DMS114 treated with DMSO at 0.1 percent for 48 hours (cell line): Measurements from ENCODE around the gene CD302.
"Not testable (repeated sequence)": the region's sequence is repeated elsewhere in the genome, so short reads cannot be mapped to it uniquely, and the experiment has no call there.

Experiments
- DNase-seq: peaks from one replicate; lab custom pipeline; 2025; ENCODE audit not compliant: unreplicated experiment; lab: John Stamatoyannopoulos, UW

CD302 gene

GRCh38 chr2:159755014-159755413 lies 43.0 kb downstream of the CD302 start:
- no peak for DNase-seq

DNA sequence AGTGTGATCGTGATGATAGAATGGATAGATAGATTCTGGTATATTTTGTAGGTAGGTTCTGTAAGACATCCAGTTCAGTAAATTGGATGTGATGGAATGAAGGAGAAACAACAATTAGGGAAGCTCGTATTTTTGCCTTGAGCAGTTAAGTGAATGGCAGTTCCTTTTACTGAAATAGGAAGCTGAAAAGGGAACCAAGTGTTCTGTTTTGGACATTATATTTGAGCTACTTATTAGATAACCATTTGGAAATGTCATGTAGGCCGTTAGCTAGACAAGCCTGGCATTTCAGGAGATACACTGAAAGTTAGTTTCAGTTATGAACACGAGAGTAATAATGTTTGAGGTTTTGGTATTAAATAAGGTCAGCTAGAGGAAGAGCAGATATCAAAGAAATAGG lies 44.2 kb downstream of the CD302 start:
- DNase-seq: no peak

DNA sequence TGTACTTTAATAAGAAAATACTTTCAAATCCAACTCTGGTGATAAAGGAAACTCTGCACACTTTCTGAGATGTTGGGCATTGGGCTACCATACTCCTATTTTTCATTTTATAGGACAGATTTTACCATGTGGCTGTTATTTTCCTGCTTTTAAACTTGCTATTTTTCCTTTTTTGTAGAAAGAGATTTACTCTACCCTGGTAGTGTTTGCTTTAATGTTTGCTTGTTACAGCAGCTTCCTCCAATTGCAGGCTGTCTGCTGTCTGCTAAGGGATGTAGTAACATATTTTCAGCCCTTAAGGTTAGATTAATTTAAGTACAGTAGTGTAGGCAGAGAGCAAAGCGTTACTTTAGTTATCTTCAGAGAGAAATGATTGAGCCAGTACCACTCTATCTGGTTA lies 47.1 kb downstream of the CD302 start:
- no peak for DNase-seq

GRCh38 chr2:159748089-159748488 lies 49.9 kb downstream of the CD302 start:
- no peak for DNase-seq

GRCh38 chr2:159745237-159745636 lies 52.8 kb downstream of the CD302 start:
- not testable (repeated sequence) for DNase-seq

DNA sequence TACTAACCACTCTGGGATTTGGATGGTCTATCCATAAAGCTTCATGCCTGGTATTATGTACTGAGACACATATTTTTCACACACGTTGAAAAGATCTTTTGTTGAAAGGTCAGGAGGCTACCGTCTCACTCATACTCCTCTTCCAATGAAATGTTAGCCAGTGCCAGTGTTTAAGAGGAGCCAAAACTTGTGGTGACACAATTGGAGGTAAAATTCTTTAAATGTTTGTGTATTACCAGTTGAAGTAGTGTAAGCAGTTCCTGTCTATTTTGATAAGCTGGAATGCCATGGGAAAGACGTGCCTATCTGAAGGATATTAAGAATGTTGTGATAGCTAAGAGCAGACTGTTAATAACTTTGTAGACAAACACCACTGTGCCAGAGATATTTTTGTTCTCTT lies 53.6 kb downstream of the CD302 start:
- DNase-seq: no peak

- DNase-seq: no peak
These were observed 55.2 kb downstream of the CD302 start for GRCh38 chr2:159742846-159743245.

DNA sequence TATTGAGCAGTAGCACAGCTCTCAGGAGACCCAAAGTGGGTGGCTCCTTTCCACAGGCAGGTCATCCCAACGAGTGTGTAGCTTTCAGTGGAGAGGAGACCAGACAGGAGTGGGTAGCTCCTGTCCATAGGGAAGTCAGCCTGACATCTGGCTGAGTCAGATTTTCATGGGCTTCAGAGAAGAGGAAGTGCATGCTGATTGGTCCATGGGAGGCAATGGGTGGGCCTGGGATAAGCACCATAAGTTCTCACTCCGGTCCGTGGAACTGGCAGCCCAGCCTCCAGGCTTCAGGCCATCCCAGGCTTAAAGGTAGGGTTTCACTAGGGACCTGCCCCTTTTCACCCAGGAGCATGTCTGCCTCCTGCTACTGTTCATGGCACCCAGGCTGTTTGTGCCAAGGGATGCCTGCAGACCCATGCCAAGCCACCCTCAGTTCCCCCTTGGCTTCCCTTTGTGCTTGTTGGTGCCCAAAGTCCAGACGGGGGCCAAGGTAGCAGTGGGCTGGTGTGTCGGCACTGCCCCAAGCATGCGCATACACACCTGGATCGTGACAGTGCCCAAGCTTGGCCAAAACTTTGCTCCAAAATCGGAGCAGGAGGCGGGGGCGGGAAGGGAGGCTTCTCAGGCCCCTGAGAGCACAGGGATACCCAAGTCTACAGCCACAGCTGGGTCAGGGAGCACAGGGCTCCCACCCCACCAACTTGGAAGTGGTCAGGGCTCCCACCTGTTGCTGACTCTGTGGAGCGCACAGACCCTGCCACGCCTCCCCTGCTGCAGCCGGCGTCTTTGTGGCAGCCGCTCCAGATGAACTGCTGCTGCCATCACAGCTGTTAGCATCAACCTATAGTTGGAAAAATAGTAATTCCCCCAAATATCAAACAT lies 59.3 kb downstream of the CD302 start:
- no peak for DNase-seq

- no peak for DNase-seq
These were observed 60.1 kb downstream of the CD302 start for GRCh38 chr2:159737917-159738296.

- no peak for DNase-seq
These were observed 60.6 kb downstream of the CD302 start for GRCh38 chr2:159737292-159737916.

GRCh38 chr2:159736048-159736447 lies 62.0 kb downstream of the CD302 start:
- no peak for DNase-seq

DNA sequence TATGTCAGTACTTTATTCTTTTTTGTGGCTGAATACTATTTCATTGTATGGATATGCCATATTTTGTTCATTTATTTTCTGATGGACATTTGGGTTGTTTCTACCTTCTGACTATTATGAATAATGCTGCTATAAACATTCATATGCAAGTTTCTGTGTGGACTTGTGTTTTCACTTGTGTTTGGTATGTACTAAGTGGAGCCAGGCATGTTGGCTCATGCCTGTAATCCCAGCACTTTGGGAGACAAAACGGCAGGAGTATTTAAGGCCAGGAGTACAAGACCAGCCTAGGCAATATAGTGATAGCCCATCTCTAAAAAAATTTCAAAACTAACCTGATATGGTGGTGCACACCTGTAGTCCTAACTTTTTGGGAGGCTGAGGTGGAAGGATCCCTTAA lies 62.4 kb downstream of the CD302 start:
- no peak for DNase-seq

- DNase-seq: no peak
These were observed 69.4 kb downstream of the CD302 start for GRCh38 chr2:159728629-159729028.

- no peak for DNase-seq
These were observed 72.3 kb downstream of the CD302 start for GRCh38 chr2:159725713-159726112.

- not testable (repeated sequence) for DNase-seq
These were observed 73.0 kb downstream of the CD302 start for GRCh38 chr2:159724795-159725572.

- no peak for DNase-seq
These were observed 75.4 kb downstream of the CD302 start for GRCh38 chr2:159722580-159722979.

- DNase-seq: no peak
These were observed 77.3 kb downstream of the CD302 start for GRCh38 chr2:159720676-159721075.
